Heart right ventricle (tissue), 16 donors: ENCODE measurements around the gene UTP11. TPM values are rescaled to one million over a fixed set of nuclear protein-coding genes. Genes with fewer than 3 reads are reported as not detected.

ENCODE experiments used
- ATAC-seq, 8 donors: fragments of 200-7000 bp; cut with Tn5 transposase; one replicate each; pipeline ENCODE4 v1.9.1; 2020; ENCODE audit warnings: mild to moderate bottlenecking in 8 of 8, moderate library complexity in 8 of 8, moderate number of reproducible peaks in 1 of 8
- DNase-seq, 2 donors: peaks; one replicate each; pipeline ENCODE4 v3.0.0-alpha.2; 2020
- H3K27ac ChIP-seq, 10 donors: fragments of 200-600 bp; sonication (generic) in 2 of 10; one replicate each; pipeline versions ENCODE4 v1.5.0 to v1.8.0; 2020 to 2022; ENCODE audit warnings: mild to moderate bottlenecking in 3 of 10
- H3K27me3 ChIP-seq, 7 donors: fragments of 200-600 bp; one replicate each; pipeline ENCODE4 v1.8.0; 2021 to 2022; ENCODE audit warnings: mild to moderate bottlenecking in 2 of 7
- H3K36me3 ChIP-seq, 9 donors: fragments of 200-600 bp; sonication (generic) in 1 of 9; one replicate each; pipeline versions ENCODE4 v1.5.0 to v1.8.0; 2020 to 2022; ENCODE audit warnings: mild to moderate bottlenecking in 2 of 9
- H3K4me1 ChIP-seq, 9 donors: fragments of 200-600 bp; sonication (generic) in 1 of 9; one replicate each; pipeline versions ENCODE4 v1.5.0 to v1.8.0; 2020 to 2022; ENCODE audit warnings: mild to moderate bottlenecking in 4 of 9
- H3K4me3 ChIP-seq, 10 donors: fragments of 200-600 bp; sonication (generic) in 2 of 10; one replicate each; pipeline versions ENCODE4 v1.5.0 to v1.8.0; 2020 to 2022; ENCODE audit warnings: mild to moderate bottlenecking in 7 of 10, moderate library complexity in 2 of 10
- H3K9me3 ChIP-seq, 11 donors: fragments of 200-600 bp in 10 of 11; sonication (generic) in 2 of 11; one replicate each; pipeline versions ENCODE4 v1.5.0 to v1.8.0; 2013 to 2022; ENCODE audit warnings: mild to moderate bottlenecking in 2 of 11, control low read depth in 1 of 11, moderate library complexity in 1 of 11
- CTCF ChIP-seq, 9 donors: fragments of 200-600 bp; sonication (generic) in 2 of 9; IDR thresholded peaks; one replicate each; pipeline versions ENCODE4 v1.5.0 to v1.8.0; 2021 to 2022; ENCODE audit warnings: antibody characterized with exemption in 9 of 9, mild to moderate bottlenecking in 5 of 9, moderate library complexity in 1 of 9
- WGBS, 2 donors: extraction: QIAGEN DNeasy Blood & Tissue Kit; methylation state at CpG; one replicate each; pipeline ENCODE4 v1.1.7; 2013; ENCODE audit warnings: inconsistent platforms in 1 of 2; 5-methylcytosine and 5-hydroxymethylcytosine counted together
- intact Hi-C, 10 donors: fragments of 100-400 bp; cut with DNase I; formaldehyde crosslinking; loops; one replicate each; pipeline versions ENCODE4 v1.11.1 to v1.14.2; 2022
- polyA plus RNA-seq, 2 donors: library from polyadenylated mRNA; stranded (reverse); fragments of 200-250 nt; gene quantifications; one replicate each; pipeline ENCODE4 v1.2.3, GENCODE V29; 2013
- total RNA-seq, 10 donors: library from RNA; stranded (reverse); fragmentation: NEBNext Ultra II Directional in 3 of 10; extraction: Animal tissue kit (Norgen Biotek cat#: 25700) in 3 of 10; gene quantifications; one replicate each; pipeline versions ENCODE4 v1.2.1 to v1.2.4, GENCODE V29; 2021 to 2023
- donor health status: Arrhythmogenic right ventricular cardiomyopathy.
- donor health status: ischemic (EF 13 %, LVEDD 7.1; RV severe dilation, severe dysfunction).
- donor health status: healthy with polysubstance abuse.
- donor health status: DM: no; HTN: yes; CAD: no.
- donor health status: DM: no; HTN: no; CAD: no.
- donor health status: ischemic (EF 25% LVEDD 6.9; RV normal size, moderate dysfunction).
- donor health status: ischemic (EF 25% LVEDD 5.7; RV mildly dilated, moderate dysfunction).
- donor health status: healthy.
- donor health status: DM: yes; HTN: yes; CAD: no.
- donor health status: Ischemic cardiomyopathy.
- donor health status: ischemic (EF 35%, LVEDD 5.7; RV mildly dilated, moderate dysfunction).
- donor health status: nonischemic (EF 11% LVEDD 7.7; RV severe dilation, severe dysfunction).
- donor health status: DM: yes; HTN: yes; CAD: no.
- donor health status: PGD.
- donor health status: ischemic (EF 29% LVEDD 5.4; RV normal size, mild dysfunction).
- donor health status: nonischemic (EF 23%, LVEDD 6.1; RV moderate dilation, normal function).

Gene UTP11
- total and polyA plus RNA-seq, 12 donors: 22.9 to 59.8 (median 35.8) TPM

GRCh38 chr1:37997256-37998088 lies 15.1 kb upstream of the UTP11 start:
- peaks cover 0 to 41% (median 12%) of the 10 kb centered on the region in 9 donors for H3K36me3 ChIP-seq
- WGBS, 2 donors: 90% methylated on average over 25 of the region's 25 CpGs
- H3K4me1 ChIP-seq: peaks cover 37 to 81% (median 73%) of the 10 kb centered on the region in 9 donors
- no peak overlapping the region for H3K4me3 ChIP-seq
- DNase-seq (no peak), ATAC-seq (no peak)
- no peaks in the 10 kb centered on the region for H3K9me3 ChIP-seq
- H3K27me3 ChIP-seq: no peaks in the 10 kb centered on the region
- intact Hi-C loops: no loop called here
- no peak for TF ChIP-seq CTCF (IDR thresholded peaks at IDR 0.05)
- H3K27ac ChIP-seq: peak overlapping the region in 9 of 10 donors; percentile 33 to 97 (median 91)

GRCh38 chr1:37998089-37998808 lies 14.3 kb upstream of the UTP11 start:
- Histone ChIP-seq H3K4me1 (peaks cover 38 to 88% (median 79%) of the 10 kb centered on the region in 9 donors), H3K27me3 (no peaks in the 10 kb centered on the region), H3K9me3 (no peaks in the 10 kb centered on the region), H3K27ac (peak overlapping the region in 9 of 10 donors; percentile 77 to 97 (median 93)), H3K36me3 (peaks cover 0 to 41% (median 12%) of the 10 kb centered on the region in 9 donors), H3K4me3 (peak overlapping the region in 3 of 10 donors; percentile 24 to 29 (median 27))
- intact Hi-C loops: no loop called here
- 82 to 83% methylated on average over 9 of the region's 9 CpGs for WGBS, 2 donors
- no peak for TF ChIP-seq CTCF (IDR thresholded peaks at IDR 0.05)
- DNase-seq: no peak
- no peak for ATAC-seq

- H3K9me3 ChIP-seq: no peaks in the 10 kb centered on the region
- DNase-seq: no peak
- H3K36me3 ChIP-seq: peaks cover 0 to 40% (median 12%) of the 10 kb centered on the region in 9 donors
- H3K4me1 ChIP-seq: peaks cover 42 to 96% (median 86%) of the 10 kb centered on the region in 9 donors
- peak overlapping the region in 7 of 10 donors; percentile 0 to 36 (median 26) for H3K4me3 ChIP-seq
- H3K27me3 ChIP-seq: no peaks in the 10 kb centered on the region
- peak in 3 of 9 donors; percentile 6 to 10 (median 8) for TF ChIP-seq CTCF (IDR thresholded peaks at IDR 0.05)
- H3K27ac ChIP-seq: peak overlapping the region; percentile 77 to 97 (median 94)
- WGBS, 2 donors: 54 to 72% methylated on average over 16 of the region's 16 CpGs
- intact Hi-C loops: no loop called here
- ATAC-seq: no peak
Measured at GRCh38 chr1:37998913-37999429, 13.6 kb upstream of the UTP11 start.
